Endothelial cell of umbilical vein (primary cell): ENCODE results near the gene EDEM1. TPM values are rescaled to one million over a fixed set of nuclear protein-coding genes. Genes with fewer than 3 reads are reported as not detected.

Experiments
- BruUV-seq: library from RNA; stranded (reverse); fragments of 400-500 nt; replicated peaks from 2 replicates; lab custom pipeline; 2021; lab: Mats Ljungman, UMichigan
- CTCF ChIA-PET: fragments of 300-600, 350-600 bp; sonication (Branson Sonifier 250); formaldehyde crosslinking; loops from one replicate; lab custom pipeline; 2021; ENCODE audit warnings: antibody characterized with exemption, inconsistent platforms; lab: Charles Lee
- POLR2A ChIA-PET: fragments of 300-600, 350-600 bp; sonication (Branson Sonifier 250); formaldehyde crosslinking; loops from one replicate; lab custom pipeline; 2021; ENCODE audit warnings: antibody characterized with exemption, inconsistent platforms; lab: Charles Lee
- DNase-seq: peaks from one replicate; pipeline ENCODE4 v3.0.0-alpha.2; 2011; ENCODE audit warnings: low read depth, low spot score
- FAIRE-seq: peaks from 2 replicates; lab custom pipeline; 2011; peaks lifted over from hg19 to GRCh38; lab: Jason Lieb, UNC
- H2AFZ ChIP-seq: 2 replicates; pipeline ENCODE4 v1.6.0; 2012; ENCODE audit warnings: low read depth, low read length, control low read depth, inconsistent platforms
- H3K27ac ChIP-seq: 2 replicates; pipeline ENCODE4 v1.5.1; 2011; ENCODE audit warnings: low read depth, mild to moderate bottlenecking, control low read depth, low read length, moderate library complexity; ENCODE audit not compliant: insufficient read depth
- H3K27me3 ChIP-seq, 2 experiments: 2 replicates each; pipeline versions ENCODE4 v1.6.0 to v1.6.1; 2011; ENCODE audit warnings: low read length in 2 of 2, mixed read lengths in 1 of 2; ENCODE audit not compliant: control insufficient read depth in 2 of 2, insufficient read depth in 2 of 2
- H3K36me3 ChIP-seq, 2 experiments: 2 replicates in 1 of 2; 3 replicates in 1 of 2; pipeline ENCODE4 v1.5.1; 2011; ENCODE audit warnings: low read length in 2 of 2, mild to moderate bottlenecking in 1 of 2, moderate library complexity in 1 of 2; ENCODE audit not compliant: control insufficient read depth in 2 of 2, insufficient read depth in 2 of 2; ENCODE audit errors: extremely low read depth in 1 of 2
- H3K4me1 ChIP-seq: 3 replicates; pipeline ENCODE4 v1.5.1; 2011; ENCODE audit warnings: mild to moderate bottlenecking, low read length; ENCODE audit not compliant: control insufficient read depth, insufficient read depth; ENCODE audit errors: extremely low read depth
- H3K4me2 ChIP-seq: 2 replicates; pipeline ENCODE4 v1.6.1; 2011; ENCODE audit warnings: low read length, control low read depth, mixed read lengths; ENCODE audit not compliant: insufficient read depth
- H3K4me3 ChIP-seq, 3 experiments: fragments of 200-600 bp in 1 of 3; sonication (generic), shearing (Covaris generic) in 1 of 3; replicated peaks in 1 of 3; 2 replicates each; pipeline ENCODE4 v1.5.1; 2011 to 2016; ENCODE audit warnings: control low read depth in 3 of 3, low read length in 3 of 3, mild to moderate bottlenecking in 2 of 3, inconsistent platforms in 1 of 3, low read depth in 1 of 3, moderate library complexity in 1 of 3; ENCODE audit not compliant: insufficient read depth in 1 of 3
- H3K79me2 ChIP-seq: 2 replicates; pipeline ENCODE4 v1.6.0; 2012; ENCODE audit warnings: low read length, inconsistent platforms; ENCODE audit not compliant: control insufficient read depth, insufficient read depth
- H3K9ac ChIP-seq: replicated peaks from 2 replicates; pipeline ENCODE3; 2011; ENCODE audit warnings: low read length, control low read depth; ENCODE audit not compliant: insufficient read depth; ENCODE audit errors: extremely low read depth
- H3K9me1 ChIP-seq: replicated peaks from 3 replicates; pipeline ENCODE4 v1.6.0; 2011; ENCODE audit warnings: mild to moderate bottlenecking, low read length; ENCODE audit not compliant: control insufficient read depth, insufficient read depth; ENCODE audit errors: extremely low read depth
- H3K9me3 ChIP-seq: replicated peaks from 2 replicates; pipeline ENCODE4 v1.5.1; 2012; ENCODE audit warnings: low read length, inconsistent platforms; ENCODE audit not compliant: control insufficient read depth, insufficient read depth
- H4K20me1 ChIP-seq: replicated peaks from 2 replicates; pipeline ENCODE3; 2011; ENCODE audit warnings: mild to moderate bottlenecking, low read length; ENCODE audit not compliant: control insufficient read depth, insufficient read depth; ENCODE audit errors: extremely low read depth
- EZH2 ChIP-seq: IDR thresholded peaks from 2 replicates; pipeline ENCODE4 v1.6.1; 2012; ENCODE audit warnings: borderline replicate concordance, low read depth, mild to moderate bottlenecking, moderate library complexity, low read length, inconsistent platforms; ENCODE audit not compliant: severe bottlenecking
- FOS ChIP-seq: IDR thresholded peaks from 2 replicates; pipeline ENCODE4 v1.6.1; 2011; ENCODE audit warnings: mild to moderate bottlenecking, low read length, moderate library complexity, borderline replicate concordance; ENCODE audit not compliant: insufficient read depth
- GATA2 ChIP-seq: IDR thresholded peaks from 2 replicates; pipeline ENCODE4 v1.7.0; 2011; ENCODE audit warnings: low read depth, mild to moderate bottlenecking, moderate library complexity, mixed read lengths, low read length; ENCODE audit not compliant: insufficient read length, insufficient read depth
- JUN ChIP-seq: IDR thresholded peaks from 2 replicates; pipeline ENCODE4 v1.6.1; 2011; ENCODE audit warnings: borderline replicate concordance, low read depth; ENCODE audit not compliant: insufficient read length, insufficient read depth
- MYC ChIP-seq: IDR thresholded peaks from one replicate; pipeline ENCODE4 v1.6.1; 2011; ENCODE audit warnings: mild to moderate bottlenecking, low read depth, low read length
- POLR2A ChIP-seq: IDR thresholded peaks from 2 replicates; pipeline ENCODE4 v1.6.1; 2012; ENCODE audit warnings: low read depth, mild to moderate bottlenecking, control low read depth, low read length
- POLR2AphosphoS5 ChIP-seq: IDR thresholded peaks from 2 replicates; pipeline ENCODE4 v1.6.1; 2012; ENCODE audit warnings: low read depth, mild to moderate bottlenecking, control low read depth, low read length, moderate library complexity; ENCODE audit not compliant: insufficient read depth
- dilution Hi-C: fragments of 300-500 bp; cut with MboI; formaldehyde crosslinking; loops from one replicate; pipeline ENCODE4 v1.15.0; 2019; ENCODE audit warnings: low sequenced_read_pairs; ENCODE audit not compliant: extremely low pct_ligation_motif_present
- intact Hi-C: fragments of 100-400 bp; cut with micrococcal nuclease; formaldehyde crosslinking; loops from one replicate; pipeline ENCODE4 v1.10.0; 2022
- polyA plus RNA-seq, 4 experiments: library from polyadenylated mRNA; depleted of rRNA in 3 of 4; stranded (reverse) in 3 of 4; unstranded in 1 of 4; fragments of >200 nt; gene quantifications; 2 replicates each; pipeline versions ENCODE4 v1.2.1 to v1.2.3, GENCODE V29; 2011 to 2012; ENCODE audit warnings: missing spikeins in 1 of 4
- total RNA-seq: library from RNA; stranded (reverse); gene quantifications from 2 replicates; pipeline ENCODE4 v1.2.3, GENCODE V29; 2021
- TF ChIP-seq, protein P1 (sequence below): IDR thresholded peaks from 2 replicates; pipeline ENCODE4 v1.6.1; 2011; ENCODE audit not compliant: insufficient read depth, insufficient read length
- TF ChIP-seq, protein P2 (sequence below), 2 donors: IDR thresholded peaks; 1 replicate in 1 of 2; 2 replicates in 1 of 2; pipeline ENCODE4 v1.5.1; 2011; ENCODE audit warnings: low read length in 2 of 2, mild to moderate bottlenecking in 2 of 2, moderate library complexity in 2 of 2, control low read depth in 1 of 2, inconsistent platforms in 1 of 2, low read depth in 1 of 2; ENCODE audit not compliant: insufficient read depth in 1 of 2; ENCODE audit errors: extremely low read depth in 1 of 2

The EDEM1 gene
- total and polyA plus RNA-seq, 2 donors (not counting 3 experiments of a cell fraction or from before 2014, with no cell fraction given) = 19.4 to 61.1 TPM

DNA sequence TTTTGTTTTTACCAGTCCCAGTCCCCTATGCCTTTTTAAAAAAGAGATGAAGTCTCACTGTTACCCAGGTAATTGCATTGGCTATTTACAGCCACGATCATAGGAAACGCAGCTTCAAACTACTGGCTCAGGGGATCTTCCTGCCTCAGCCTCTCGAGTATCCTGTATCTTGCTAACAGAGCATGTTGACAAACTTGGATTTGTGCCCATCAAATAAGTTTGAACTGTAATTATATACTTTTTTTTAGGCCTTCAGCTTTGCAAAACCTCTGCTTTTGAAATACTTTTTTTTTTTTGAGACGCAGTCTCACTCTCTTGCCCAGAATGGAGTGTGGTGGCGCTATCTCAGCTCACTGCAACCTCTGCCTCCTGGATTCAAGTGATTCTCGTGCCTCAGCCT is 3.0 kb upstream of the EDEM1 start:
- H3K27ac ChIP-seq = no peak overlapping the region
- dilution Hi-C loops = no loop called here

More for the DNA sequence above, 3.0 kb upstream of the EDEM1 start:
- H3K36me3 ChIP-seq = peaks cover 2 to 3% of the 10 kb centered on the region in 2 experiments
- POLR2A ChIA-PET = no interaction called here
- no peak overlapping the region for H3K4me2 ChIP-seq
- no peaks in the 10 kb centered on the region for H3K9me3 ChIP-seq
- no peaks in the 10 kb centered on the region for H3K27me3 ChIP-seq
- H2AFZ ChIP-seq = no peak overlapping the region
- H3K9ac ChIP-seq = no peak overlapping the region
- DNase-seq = no peak
- peaks cover 30% of the 10 kb centered on the region for H3K4me1 ChIP-seq
- no peak for TF ChIP-seq MYC
- no peak for TF ChIP-seq EZH2
- TF ChIP-seq POLR2AphosphoS5 = no peak
- TF ChIP-seq FOS = no peak
- no peak for TF ChIP-seq GATA2
- TF ChIP-seq JUN = no peak
- TF ChIP-seq, protein P1, sequence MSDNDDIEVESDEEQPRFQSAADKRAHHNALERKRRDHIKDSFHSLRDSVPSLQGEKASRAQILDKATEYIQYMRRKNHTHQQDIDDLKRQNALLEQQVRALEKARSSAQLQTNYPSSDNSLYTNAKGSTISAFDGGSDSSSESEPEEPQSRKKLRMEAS = no peak
- no peak for TF ChIP-seq POLR2A
- TF ChIP-seq, protein P2, sequence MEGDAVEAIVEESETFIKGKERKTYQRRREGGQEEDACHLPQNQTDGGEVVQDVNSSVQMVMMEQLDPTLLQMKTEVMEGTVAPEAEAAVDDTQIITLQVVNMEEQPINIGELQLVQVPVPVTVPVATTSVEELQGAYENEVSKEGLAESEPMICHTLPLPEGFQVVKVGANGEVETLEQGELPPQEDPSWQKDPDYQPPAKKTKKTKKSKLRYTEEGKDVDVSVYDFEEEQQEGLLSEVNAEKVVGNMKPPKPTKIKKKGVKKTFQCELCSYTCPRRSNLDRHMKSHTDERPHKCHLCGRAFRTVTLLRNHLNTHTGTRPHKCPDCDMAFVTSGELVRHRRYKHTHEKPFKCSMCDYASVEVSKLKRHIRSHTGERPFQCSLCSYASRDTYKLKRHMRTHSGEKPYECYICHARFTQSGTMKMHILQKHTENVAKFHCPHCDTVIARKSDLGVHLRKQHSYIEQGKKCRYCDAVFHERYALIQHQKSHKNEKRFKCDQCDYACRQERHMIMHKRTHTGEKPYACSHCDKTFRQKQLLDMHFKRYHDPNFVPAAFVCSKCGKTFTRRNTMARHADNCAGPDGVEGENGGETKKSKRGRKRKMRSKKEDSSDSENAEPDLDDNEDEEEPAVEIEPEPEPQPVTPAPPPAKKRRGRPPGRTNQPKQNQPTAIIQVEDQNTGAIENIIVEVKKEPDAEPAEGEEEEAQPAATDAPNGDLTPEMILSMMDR (IDR thresholded peaks at IDR 0.05; ENCODE audit: extremely low read depth in 1 of 2, insufficient read depth in 1 of 2, low read depth in 1 of 2, low read length in 2 of 2) = no peak
- no peak overlapping the region for H3K4me3 ChIP-seq
- FAIRE-seq = no peak
- intact Hi-C loops = no loop called here
- no TSS peak for BruUV-seq
- CTCF ChIA-PET = no interaction called here
- peaks cover 20% of the 10 kb centered on the region for H3K79me2 ChIP-seq
- H3K9me1 ChIP-seq = no peaks in the 10 kb centered on the region
- H4K20me1 ChIP-seq = no peaks in the 10 kb centered on the region
